Stomach smooth muscle (tissue), 2 donors: ENCODE data around the gene PPM1H.

Experiments
- H3K27ac ChIP-seq: one replicate; pipeline ENCODE4 v1.7.0; 2013; ENCODE audit warnings: mild to moderate bottlenecking, low read length, inconsistent platforms
- H3K27me3 ChIP-seq, 2 donors: one replicate each; pipeline ENCODE4 v1.7.0; 2013; ENCODE audit warnings: low read length in 2 of 2; ENCODE audit not compliant: insufficient read depth in 2 of 2, control insufficient read depth in 1 of 2
- H3K36me3 ChIP-seq, 2 donors: one replicate each; pipeline ENCODE4 v1.7.0; 2013; ENCODE audit warnings: low read length in 2 of 2; ENCODE audit not compliant: control insufficient read depth in 2 of 2, insufficient read depth in 2 of 2
- H3K4me1 ChIP-seq: one replicate; pipeline ENCODE4 v1.7.0; 2013; ENCODE audit warnings: low read length; ENCODE audit not compliant: control insufficient read depth, insufficient read depth
- H3K4me3 ChIP-seq, 2 donors: one replicate each; pipeline ENCODE4 v1.7.0; 2013; ENCODE audit warnings: low read length in 2 of 2
- H3K9ac ChIP-seq, 2 donors: one replicate each; pipeline ENCODE4 v1.7.0; 2013; ENCODE audit warnings: low read length in 2 of 2, mild to moderate bottlenecking in 1 of 2
- H3K9me3 ChIP-seq, 2 donors: one replicate each; pipeline ENCODE4 v1.7.0; 2013; ENCODE audit warnings: low read length in 2 of 2; ENCODE audit not compliant: control insufficient read depth in 2 of 2
- donor health status: healthy.
- donor health status: Pancreatic carcinoma.

PPM1H gene

GRCh38 chr12:62724285-62724684, 210.7 kb downstream of the PPM1H start:
- Histone ChIP-seq H3K27me3 (no peaks in the 10 kb centered on the region), H3K9ac (no peak overlapping the region), H3K4me1 (peaks cover 20% of the 10 kb centered on the region), H3K4me3 (no peak overlapping the region), H3K36me3 (no peaks in the 10 kb centered on the region), H3K27ac (no peak overlapping the region), H3K9me3 (no peaks in the 10 kb centered on the region)

GRCh38 chr12:62722971-62723680, 211.8 kb downstream of the PPM1H start:
- H3K36me3 ChIP-seq: no peaks in the 10 kb centered on the region
- H3K4me3 ChIP-seq: no peak overlapping the region
- H3K27me3 ChIP-seq: no peaks in the 10 kb centered on the region
- H3K9ac ChIP-seq: no peak overlapping the region
- H3K9me3 ChIP-seq: no peaks in the 10 kb centered on the region
- no peak overlapping the region for H3K27ac ChIP-seq
- peaks cover 15% of the 10 kb centered on the region for H3K4me1 ChIP-seq

GRCh38 chr12:62720661-62721330, 214.2 kb downstream of the PPM1H start:
- Histone ChIP-seq H3K9ac (no peak overlapping the region), H3K9me3 (no peaks in the 10 kb centered on the region), H3K4me3 (no peak overlapping the region), H3K36me3 (no peaks in the 10 kb centered on the region), H3K27ac (no peak overlapping the region), H3K4me1 (peaks cover 15% of the 10 kb centered on the region), H3K27me3 (no peaks in the 10 kb centered on the region)

- no peaks in the 10 kb centered on the region for H3K9me3 ChIP-seq
- H3K4me1 ChIP-seq: peaks cover 15% of the 10 kb centered on the region
- no peak overlapping the region for H3K9ac ChIP-seq
- no peak overlapping the region for H3K4me3 ChIP-seq
- no peak overlapping the region for H3K27ac ChIP-seq
- no peaks in the 10 kb centered on the region for H3K27me3 ChIP-seq
- no peaks in the 10 kb centered on the region for H3K36me3 ChIP-seq
Measured at GRCh38 chr12:62720025-62720424, 214.9 kb downstream of the PPM1H start.

- H3K9ac ChIP-seq: no peak overlapping the region
- H3K36me3 ChIP-seq: no peaks in the 10 kb centered on the region
- H3K9me3 ChIP-seq: no peaks in the 10 kb centered on the region
- peaks cover 17% of the 10 kb centered on the region for H3K4me1 ChIP-seq
- no peak overlapping the region for H3K4me3 ChIP-seq
- no peak overlapping the region for H3K27ac ChIP-seq
- H3K27me3 ChIP-seq: no peaks in the 10 kb centered on the region
Measured at GRCh38 chr12:62718762-62719426, 216.1 kb downstream of the PPM1H start.

- H3K36me3 ChIP-seq: no peaks in the 10 kb centered on the region
- no peaks in the 10 kb centered on the region for H3K27me3 ChIP-seq
- no peak overlapping the region for H3K4me3 ChIP-seq
- H3K9ac ChIP-seq: no peak overlapping the region
- H3K27ac ChIP-seq: no peak overlapping the region
- H3K4me1 ChIP-seq: peaks cover 25% of the 10 kb centered on the region
- no peaks in the 10 kb centered on the region for H3K9me3 ChIP-seq
Measured at GRCh38 chr12:62717643-62718042, 217.3 kb downstream of the PPM1H start.

- H3K9ac ChIP-seq: no peak overlapping the region
- no peaks in the 10 kb centered on the region for H3K9me3 ChIP-seq
- no peaks in the 10 kb centered on the region for H3K27me3 ChIP-seq
- no peak overlapping the region for H3K27ac ChIP-seq
- H3K4me1 ChIP-seq: peaks cover 32% of the 10 kb centered on the region
- no peak overlapping the region for H3K4me3 ChIP-seq
- H3K36me3 ChIP-seq: no peaks in the 10 kb centered on the region
Measured at GRCh38 chr12:62716866-62717525, 218.0 kb downstream of the PPM1H start.

GRCh38 chr12:62716037-62716436, 218.9 kb downstream of the PPM1H start:
- H3K27me3 ChIP-seq: no peaks in the 10 kb centered on the region
- no peaks in the 10 kb centered on the region for H3K9me3 ChIP-seq
- H3K9ac ChIP-seq: no peak overlapping the region
- H3K4me1 ChIP-seq: peaks cover 37% of the 10 kb centered on the region
- H3K36me3 ChIP-seq: no peaks in the 10 kb centered on the region
- no peak overlapping the region for H3K27ac ChIP-seq
- no peak overlapping the region for H3K4me3 ChIP-seq

- Histone ChIP-seq H3K9ac (no peak overlapping the region), H3K27me3 (no peaks in the 10 kb centered on the region), H3K27ac (peak overlapping the region; percentile 46), H3K36me3 (no peaks in the 10 kb centered on the region), H3K4me3 (no peak overlapping the region), H3K4me1 (peaks cover 31% of the 10 kb centered on the region), H3K9me3 (no peaks in the 10 kb centered on the region)
Measured at GRCh38 chr12:62714774-62715721, 219.9 kb downstream of the PPM1H start.
